ENCODE results near the gene DAAM1. TPM values are rescaled to one million over a fixed set of nuclear protein-coding genes. Genes with fewer than 3 reads are reported as not detected.

The DAAM1 gene
- polyA plus RNA-seq, 1 donor (not counting 4 experiments of a cell fraction or from before 2014, with no cell fraction given) = 44.6 TPM

DNA sequence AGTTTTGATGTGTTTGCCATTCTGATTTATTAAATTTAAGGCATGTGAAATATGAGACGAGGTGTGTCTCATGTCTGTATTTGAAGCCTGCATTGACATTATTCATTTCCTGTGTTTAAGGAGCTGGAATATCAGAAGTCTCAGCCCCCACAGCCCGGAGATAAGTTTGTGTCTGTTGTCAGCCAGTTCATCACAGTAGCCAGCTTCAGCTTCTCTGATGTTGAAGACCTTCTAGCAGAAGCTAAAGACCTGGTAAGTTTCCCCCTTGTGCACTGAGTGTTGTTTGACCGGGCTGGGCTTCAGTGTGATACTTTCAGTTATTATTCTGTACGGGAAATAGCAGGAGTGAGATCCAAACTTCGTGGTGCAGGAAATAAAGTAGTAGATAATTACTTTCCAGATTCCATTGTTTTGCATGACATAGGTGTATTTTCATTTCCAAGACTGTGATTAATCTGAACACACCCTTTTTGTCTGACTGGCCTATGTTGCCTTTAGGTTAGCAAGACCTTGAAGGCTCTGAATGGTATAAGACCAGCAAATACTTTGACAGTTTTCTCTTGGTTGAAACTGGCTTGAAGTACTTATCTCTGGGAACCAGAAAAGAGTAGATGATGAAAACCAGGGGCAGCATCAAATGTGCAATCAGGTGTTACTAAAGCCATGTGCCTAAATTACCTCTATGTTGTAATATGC lies 175.2 kb downstream of the DAAM1 start:
- dilution Hi-C loops (cut with MboI; ENCODE audit: extremely low pct_ligation_motif_present, low sequenced_read_pairs) = no loop called here
- peak; percentile 83 for FAIRE-seq
- no peak for DNase-seq (ENCODE audit: low read depth, low spot score)

DNA sequence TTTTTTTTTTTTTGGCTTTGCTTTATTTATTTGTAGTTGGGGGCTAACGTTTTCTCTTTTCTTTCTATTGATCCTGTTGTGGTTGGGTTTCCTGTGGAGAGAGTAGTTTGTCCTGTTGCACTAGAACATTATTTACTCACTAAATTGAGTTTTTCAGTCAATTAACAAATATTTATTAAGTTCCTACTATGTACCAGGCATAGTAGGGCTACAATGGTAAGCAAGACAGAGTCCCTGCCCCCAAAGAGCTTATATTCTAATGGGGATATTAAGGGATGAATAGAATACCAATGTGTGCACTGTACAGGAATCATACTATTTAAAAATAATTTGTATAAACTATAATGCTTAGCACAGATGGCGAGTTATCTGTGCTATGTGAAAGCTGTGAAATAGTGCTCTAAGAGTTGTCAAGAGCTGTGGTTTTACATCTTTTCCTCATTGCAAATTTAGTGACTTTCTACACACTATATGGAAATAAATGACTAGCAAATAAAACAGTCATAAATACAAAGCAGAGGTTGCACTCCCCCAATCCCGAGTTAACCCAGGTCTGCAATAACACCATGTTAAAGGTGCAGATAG lies 181.8 kb downstream of the DAAM1 start:
- no peaks in the 10 kb centered on the region for H3K27me3 ChIP-seq (ENCODE audit: control insufficient read depth, extremely low read depth, insufficient read depth, low read length)
- no peaks in the 10 kb centered on the region for H3K9me1 ChIP-seq (ENCODE audit: control insufficient read depth, extremely low read depth, insufficient read depth, low read length)
- peaks cover 15% of the 10 kb centered on the region for H3K4me1 ChIP-seq (ENCODE audit: control insufficient read depth, extremely low read depth, insufficient read depth, low read length)
- no peaks in the 10 kb centered on the region for H3K9me3 ChIP-seq (ENCODE audit: control insufficient read depth, low read depth, low read length)
- H3K4me2 ChIP-seq (ENCODE audit: control insufficient read depth, extremely low read depth, insufficient read depth, low read depth, low read length) = no peak overlapping the region
- FAIRE-seq (no peak), DNase-seq (ENCODE audit: low read depth, low spot score) (no peak)
- H3K9ac ChIP-seq (ENCODE audit: control insufficient read depth, extremely low read depth, insufficient read depth, low read length) = no peak overlapping the region
- H3K36me3 ChIP-seq (ENCODE audit: control insufficient read depth in 2 of 2, extremely low read depth in 1 of 2, insufficient read depth in 2 of 2, low read length in 2 of 2) = peaks cover 7 to 16% of the 10 kb centered on the region in 2 experiments
- no peak overlapping the region for H3K27ac ChIP-seq (ENCODE audit: control insufficient read depth, insufficient read depth, low read length)
- no peak overlapping the region for H2AFZ ChIP-seq (ENCODE audit: control insufficient read depth, low read length)
- TF ChIP-seq EZH2 (IDR thresholded peaks at IDR 0.05; ENCODE audit: low read length) (no peak), CTCF (optimal IDR thresholded peaks at IDR 0.05 in 1 of 3, IDR thresholded peaks at IDR 0.05 in 1 of 3, conservative IDR thresholded peaks at IDR 0.05 in 1 of 3; ENCODE audit: extremely low read depth in 1 of 3, insufficient read depth in 2 of 3, low read length in 3 of 3) (no peak)
- no peak overlapping the region for H3K4me3 ChIP-seq (ENCODE audit: control insufficient read depth in 2 of 3, extremely low read depth in 1 of 3, insufficient read depth in 2 of 3, low read depth in 1 of 3, low read length in 3 of 3)
- H3K79me2 ChIP-seq (ENCODE audit: control insufficient read depth, insufficient read depth, low read length) = peaks cover 25% of the 10 kb centered on the region
- dilution Hi-C loops (cut with MboI; ENCODE audit: extremely low pct_ligation_motif_present, low sequenced_read_pairs) = no loop called here
- H4K20me1 ChIP-seq (ENCODE audit: control insufficient read depth, extremely low read depth, insufficient read depth, low read length) = no peaks in the 10 kb centered on the region

More for the DNA sequence above, 175.2 kb downstream of the DAAM1 start:
- Histone ChIP-seq H3K4me2 (ENCODE audit: control insufficient read depth, extremely low read depth, insufficient read depth, low read depth, low read length) (peak overlapping the region; percentile 95), H4K20me1 (ENCODE audit: control insufficient read depth, extremely low read depth, insufficient read depth, low read length) (no peaks in the 10 kb centered on the region), H3K4me1 (ENCODE audit: control insufficient read depth, extremely low read depth, insufficient read depth, low read length) (peaks cover 69% of the 10 kb centered on the region), H3K27ac (ENCODE audit: control insufficient read depth, insufficient read depth, low read length) (peak overlapping the region; percentile 98), H3K9me1 (ENCODE audit: control insufficient read depth, extremely low read depth, insufficient read depth, low read length) (no peaks in the 10 kb centered on the region), H3K36me3 (ENCODE audit: control insufficient read depth in 2 of 2, extremely low read depth in 1 of 2, insufficient read depth in 2 of 2, low read length in 2 of 2) (peaks cover 7 to 20% of the 10 kb centered on the region in 2 experiments), H3K9me3 (ENCODE audit: control insufficient read depth, low read depth, low read length) (no peaks in the 10 kb centered on the region), H3K27me3 (ENCODE audit: control insufficient read depth, extremely low read depth, insufficient read depth, low read length) (no peaks in the 10 kb centered on the region), H3K4me3 (ENCODE audit: control insufficient read depth in 2 of 3, extremely low read depth in 1 of 3, insufficient read depth in 2 of 3, low read depth in 1 of 3, low read length in 3 of 3) (peak overlapping the region; percentile 35 to 93 (median 90)), H3K79me2 (ENCODE audit: control insufficient read depth, insufficient read depth, low read length) (peaks cover 35% of the 10 kb centered on the region), H3K9ac (ENCODE audit: control insufficient read depth, extremely low read depth, insufficient read depth, low read length) (peak overlapping the region; percentile 87), H2AFZ (ENCODE audit: control insufficient read depth, low read length) (no peak overlapping the region)
- TF ChIP-seq CTCF (optimal IDR thresholded peaks at IDR 0.05 in 1 of 3, IDR thresholded peaks at IDR 0.05 in 1 of 3, conservative IDR thresholded peaks at IDR 0.05 in 1 of 3; ENCODE audit: extremely low read depth in 1 of 3, insufficient read depth in 2 of 3, low read length in 3 of 3) (no peak), EZH2 (IDR thresholded peaks at IDR 0.05; ENCODE audit: low read length) (no peak)
